ENCODE results near the gene COX5A.

GRCh38 chr15:74964794-74965193 lies 26.9 kb upstream of the COX5A start:
- TF ChIP-seq POLR2AphosphoS5 (IDR thresholded peaks at IDR 0.05; ENCODE audit: low read depth): no peak
- no peak for TF ChIP-seq CTCF (IDR thresholded peaks at IDR 0.05; ENCODE audit: insufficient read depth, low read length)
